LHCN-M2 (cell line): ENCODE data around the gene TBC1D22A. TPM values are rescaled to one million over a fixed set of nuclear protein-coding genes. Genes with fewer than 3 reads are reported as not detected.

Experiments
- DNase-seq: peaks from one replicate; pipeline ENCODE4 v3.0.0-alpha.2; 2012; ENCODE audit warnings: low read depth
- total RNA-seq: library from RNA; depleted of rRNA; stranded (reverse); fragments of >200 nt; gene quantifications from 2 replicates; pipeline ENCODE4 v1.2.3, GENCODE V29; 2014

The TBC1D22A gene
- total RNA-seq, 1 experiment from 2014 or later = 13.1 TPM

DNA sequence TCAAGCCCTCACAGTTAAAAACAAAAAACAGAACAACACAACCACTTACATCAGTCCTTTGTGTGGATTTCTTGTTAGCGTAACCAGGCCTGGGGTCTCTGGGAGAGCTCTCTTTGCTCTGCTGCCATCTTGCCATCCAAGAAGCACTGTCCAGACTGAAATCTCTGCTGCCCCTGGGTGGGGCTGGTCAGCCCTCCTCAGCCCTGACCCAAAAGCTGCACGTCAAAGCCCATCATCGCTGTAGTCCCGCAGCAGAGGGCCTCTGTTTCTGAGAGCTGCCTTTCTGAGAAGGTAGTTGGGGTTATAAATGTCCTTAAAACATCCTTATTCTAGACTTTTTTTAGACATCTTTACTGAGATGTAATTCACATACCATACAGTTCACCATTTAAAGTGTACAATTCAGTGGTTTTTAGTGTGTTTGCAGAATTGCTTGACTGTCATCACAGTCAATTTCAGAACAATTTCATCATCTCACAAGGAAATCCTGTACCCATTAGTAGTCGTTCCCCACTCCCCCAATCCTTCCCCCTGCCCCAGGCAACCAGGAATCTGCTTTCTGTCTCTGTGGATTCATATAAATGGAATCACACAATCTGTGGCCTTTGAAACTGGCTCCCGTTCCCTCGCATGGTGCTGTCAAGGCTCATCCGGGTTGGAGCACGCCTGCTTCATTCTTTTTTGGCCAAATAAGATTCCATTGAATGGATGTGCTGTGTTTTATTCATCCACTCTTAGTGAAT, 94.9 kb downstream of the TBC1D22A start:
- no peak for DNase-seq

- no peak for DNase-seq
These were observed 95.4 kb downstream of the TBC1D22A start for GRCh38 chr22:46857885-46858143.

- DNase-seq = no peak
These were observed 95.8 kb downstream of the TBC1D22A start for GRCh38 chr22:46858181-46858771.

GRCh38 chr22:46860562-46860961, 98.1 kb downstream of the TBC1D22A start:
- DNase-seq = no peak

DNA sequence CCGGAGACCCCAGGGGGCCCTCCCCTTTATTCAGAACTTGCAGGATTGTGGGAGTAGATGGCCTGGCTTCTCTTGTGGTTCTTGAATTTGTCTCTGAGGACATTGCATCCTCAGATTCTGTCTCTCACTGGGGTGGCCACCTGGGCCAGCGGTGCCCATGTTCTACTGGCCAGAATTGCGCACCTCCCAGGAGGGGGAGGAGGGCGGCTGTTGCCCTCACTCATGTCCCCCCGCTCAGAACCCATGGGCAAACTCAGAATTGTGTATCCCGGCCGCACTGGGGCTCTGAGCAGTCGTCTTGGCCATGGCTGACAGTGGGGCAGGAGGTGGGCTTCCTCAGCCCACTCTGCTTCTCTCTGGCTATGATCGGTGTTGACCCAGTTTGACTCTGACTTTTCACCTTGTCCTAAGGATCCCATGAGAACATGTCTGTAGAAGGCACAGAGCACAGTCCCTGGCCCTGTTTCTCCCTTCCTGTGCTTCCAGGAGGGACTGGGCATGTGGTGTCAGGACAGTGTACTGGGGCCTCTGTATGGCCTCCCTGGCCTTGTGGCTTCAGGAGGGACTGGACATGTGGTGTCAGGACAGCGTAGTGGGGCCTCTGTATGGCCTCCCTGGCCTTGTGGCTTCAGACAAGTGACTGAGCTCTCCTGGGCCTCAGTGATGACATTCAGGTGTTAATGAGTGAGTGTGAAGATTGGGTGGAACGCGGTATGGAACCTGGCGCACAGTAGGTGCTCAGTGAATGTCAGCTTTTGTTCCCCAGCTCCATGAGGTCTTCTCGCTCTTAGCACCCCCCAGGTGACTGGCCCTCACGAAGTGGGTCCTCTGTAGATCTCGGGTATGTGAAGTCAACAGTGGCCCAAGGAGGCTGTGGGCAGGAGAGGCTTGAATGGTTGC, 99.3 kb downstream of the TBC1D22A start:
- DNase-seq = no peak

DNA sequence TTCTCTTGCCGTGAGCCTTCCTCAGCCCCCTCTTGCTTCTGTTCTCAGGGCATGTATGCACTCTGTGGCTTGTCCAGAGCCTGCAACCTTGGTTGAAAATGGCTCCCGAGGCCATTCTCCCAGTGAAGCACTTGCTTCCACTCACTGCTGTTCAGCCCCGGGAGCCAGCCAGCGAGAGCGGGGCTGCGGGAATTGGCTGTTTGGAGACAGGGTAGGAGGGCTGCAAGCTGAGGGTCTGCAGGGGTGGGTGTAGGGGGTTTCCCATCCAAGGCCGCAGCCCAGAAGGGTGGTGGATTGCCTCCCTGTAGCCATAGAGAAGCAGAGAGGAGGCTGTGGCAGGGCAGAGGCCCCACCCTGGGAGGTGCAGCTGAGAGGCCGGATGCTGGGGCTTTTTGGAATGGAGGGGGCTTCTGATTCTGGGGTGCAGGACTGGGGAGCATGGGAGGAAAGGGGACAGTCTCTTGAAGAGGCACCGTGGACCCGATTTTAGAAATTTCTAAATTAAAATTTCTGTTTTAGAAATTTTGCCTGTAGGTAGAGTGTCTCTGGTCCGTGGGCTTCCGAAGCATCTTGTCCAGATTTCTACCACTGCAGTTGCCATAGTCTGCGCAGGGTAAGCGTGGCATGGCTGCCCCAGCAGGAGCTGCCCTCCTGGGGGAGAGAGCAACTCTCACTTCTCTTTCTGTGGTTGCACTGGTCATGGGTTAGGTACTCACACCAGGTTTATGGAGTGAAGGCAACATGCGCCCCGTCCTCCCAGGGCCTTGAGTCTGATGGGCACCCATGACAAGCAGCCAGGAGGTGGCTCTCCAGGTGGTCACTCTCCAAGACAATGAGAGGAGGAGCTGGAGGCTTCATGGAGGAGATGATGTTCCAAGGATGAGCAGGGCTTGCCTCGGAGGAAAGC, 100.2 kb downstream of the TBC1D22A start:
- DNase-seq = no peak

- DNase-seq = no peak
These were observed 101.3 kb downstream of the TBC1D22A start for GRCh38 chr22:46863794-46864193.

DNA sequence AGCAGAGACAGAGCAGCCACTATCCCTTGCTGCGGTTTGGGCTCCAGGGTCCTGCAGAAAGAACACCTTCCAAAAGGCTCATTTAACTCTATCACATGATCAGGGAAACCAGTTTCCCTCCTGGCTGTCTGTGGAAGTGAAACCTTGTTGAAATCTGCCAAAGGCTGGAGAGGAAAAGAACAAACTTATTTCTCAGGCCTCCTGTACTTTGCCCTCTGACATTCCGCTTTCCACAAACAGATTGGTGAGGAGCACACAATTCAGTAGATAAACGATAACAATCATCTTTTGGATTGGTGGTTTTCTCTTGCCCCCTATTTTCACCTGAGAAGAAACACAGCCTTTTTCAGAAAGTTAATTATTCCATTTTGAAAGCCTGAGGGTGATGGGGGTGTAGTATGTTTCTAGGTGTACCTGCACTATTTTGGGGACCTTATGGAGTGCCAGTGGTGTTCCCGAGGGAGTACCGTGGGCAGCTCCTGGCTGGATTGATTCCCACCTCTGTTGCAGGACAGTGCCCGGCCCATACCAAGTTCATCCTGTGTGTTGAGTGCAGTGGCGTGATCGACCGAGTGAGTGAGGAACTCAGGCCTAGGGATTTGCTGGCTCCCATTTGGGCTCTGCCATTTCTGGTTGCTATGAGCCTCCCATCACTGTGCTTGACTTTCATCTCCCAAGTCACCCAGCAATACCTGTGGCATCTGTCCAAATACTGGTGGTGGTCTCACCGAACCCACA, 102.0 kb downstream of the TBC1D22A start:
- no peak for DNase-seq

DNA sequence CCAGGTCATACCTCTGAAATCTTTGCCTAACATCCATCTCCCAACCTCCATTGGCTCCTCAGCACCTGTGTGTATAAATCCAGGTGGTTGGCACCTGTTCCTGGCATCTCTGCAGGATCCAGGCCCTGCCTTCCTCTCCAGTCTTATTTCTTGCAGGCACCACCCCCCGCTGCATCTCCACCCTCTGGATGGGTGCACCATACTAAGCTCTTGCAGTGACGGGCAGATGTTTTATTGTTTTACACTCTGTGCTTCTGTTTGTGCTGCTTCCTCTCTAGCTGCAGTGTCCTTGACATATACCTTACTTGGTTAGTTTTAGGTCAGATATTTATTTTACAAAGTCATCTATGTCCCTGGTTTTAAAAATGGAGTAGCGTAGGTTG, 102.6 kb downstream of the TBC1D22A start:
- DNase-seq = no peak

- no peak for DNase-seq
These were observed 103.2 kb downstream of the TBC1D22A start for GRCh38 chr22:46865642-46866041.

- DNase-seq = peak; percentile 92
These were observed 104.1 kb downstream of the TBC1D22A start for GRCh38 chr22:46866591-46866990.

DNA sequence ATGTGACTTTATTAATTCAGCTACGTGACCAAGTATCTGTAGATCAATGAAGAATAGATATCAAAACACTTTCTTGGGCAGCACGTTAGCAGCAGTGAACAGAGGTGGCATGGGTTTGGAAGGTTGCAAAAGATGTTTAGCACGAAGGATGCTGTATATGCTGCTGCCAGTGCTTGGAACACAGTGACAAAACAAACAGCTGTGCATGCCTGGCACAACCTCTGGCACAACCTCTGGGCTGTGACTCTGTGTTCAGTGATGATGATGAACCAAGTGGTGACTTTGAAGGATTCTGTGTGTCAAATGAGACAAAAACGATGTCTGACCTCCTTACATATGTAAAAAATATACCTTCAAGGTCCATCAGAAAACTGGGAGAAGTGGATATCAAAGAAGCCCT, 104.7 kb downstream of the TBC1D22A start:
- peak; percentile 69 for DNase-seq

- DNase-seq = no peak
These were observed 106.9 kb downstream of the TBC1D22A start for GRCh38 chr22:46869329-46869728.

- no peak for DNase-seq
These were observed 107.5 kb downstream of the TBC1D22A start for GRCh38 chr22:46869831-46870441.

DNA sequence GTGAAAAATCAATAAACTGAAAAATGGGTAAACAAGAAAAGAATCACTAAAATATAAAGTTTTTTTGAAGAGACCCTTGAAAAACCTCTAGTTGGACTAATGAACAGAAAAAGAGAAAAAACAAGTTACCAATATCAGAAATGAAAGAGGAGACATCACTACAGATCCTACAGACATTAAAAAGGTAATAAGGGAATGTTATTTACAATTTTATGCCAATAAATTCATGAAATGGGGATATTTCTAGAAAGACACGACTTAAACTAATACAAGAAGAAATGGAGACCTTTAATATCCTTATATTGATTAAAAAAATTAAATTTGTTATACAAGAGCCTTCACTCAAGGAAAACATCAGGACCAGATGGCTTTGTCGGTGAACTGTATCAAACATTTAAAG, 109.4 kb downstream of the TBC1D22A start:
- DNase-seq = no peak

- DNase-seq = no peak
These were observed 112.6 kb downstream of the TBC1D22A start for GRCh38 chr22:46875089-46875488.

DNA sequence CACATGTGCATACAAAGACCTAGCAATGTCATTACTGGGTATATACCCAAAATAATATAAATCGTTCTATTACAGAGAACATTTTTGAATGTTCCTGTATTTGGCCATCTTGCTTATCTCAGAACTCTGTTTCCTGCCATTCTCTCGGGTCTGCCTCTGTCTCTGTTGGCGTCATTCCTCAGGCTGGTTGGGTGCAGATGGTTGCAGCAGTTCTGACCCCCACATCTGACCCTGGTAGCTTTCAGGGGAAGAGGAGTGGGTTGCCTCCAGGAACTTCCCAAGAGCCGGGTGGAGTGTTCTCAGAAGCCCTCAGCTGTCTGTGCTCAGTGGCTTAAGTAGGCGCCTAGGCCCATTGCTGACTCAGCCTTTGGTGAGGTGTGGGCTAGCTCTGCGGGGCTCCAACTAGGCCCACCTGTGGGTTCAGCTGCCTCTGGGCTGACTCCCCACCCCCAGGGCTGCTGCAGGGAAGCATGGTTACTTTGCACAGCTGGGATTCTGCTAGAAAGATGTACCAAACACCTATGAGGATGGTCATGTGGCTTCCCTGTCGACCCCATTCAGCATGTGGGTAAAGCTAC, 114.0 kb downstream of the TBC1D22A start:
- DNase-seq = no peak

- no peak for DNase-seq
These were observed 115.9 kb downstream of the TBC1D22A start for GRCh38 chr22:46878191-46878948.

GRCh38 chr22:46879083-46879482, 116.6 kb downstream of the TBC1D22A start:
- DNase-seq = no peak
